Ovary (tissue), 3 donors: ENCODE data around the gene PRADC1.

Experiments used
- CTCF ChIP-seq, 3 donors: fragments of 450-650 bp in 2 of 3; fragments of 200-600 bp in 1 of 3; IDR thresholded peaks; one replicate each; pipeline versions ENCODE4 v1.5.1 to v1.8.0; 2016 to 2022; ENCODE audit warnings: antibody characterized with exemption in 3 of 3, mild to moderate bottlenecking in 1 of 3
- POLR2A ChIP-seq: fragments of 450-650 bp; IDR thresholded peaks from one replicate; pipeline ENCODE4 v1.6.1; 2017; ENCODE audit warnings: antibody characterized with exemption, mild to moderate bottlenecking, moderate library complexity
- donor health status: DM: no; HTN: no; CAD: no.

GRCh38 chr2:73237168-73237567 lies 4.1 kb upstream of the PRADC1 start:
- TF ChIP-seq CTCF (IDR thresholded peaks at IDR 0.05) (no peak), POLR2A (no peak)
